Subcutaneous adipose tissue (tissue), 4 donors: ENCODE results near the gene GFRAL. TPM values are rescaled to one million over a fixed set of nuclear protein-coding genes. Genes with fewer than 3 reads are reported as not detected.

Experiments
- total RNA-seq, 4 donors: library from RNA; depleted of rRNA; stranded (reverse); fragments of >200 nt; gene quantifications; one replicate each; pipeline ENCODE4 v1.1.0, GENCODE V29; 2016
- TF ChIP-seq, protein P1 (sequence below): fragments of 450-650 bp; IDR thresholded peaks from one replicate; pipeline ENCODE4 v1.5.1; 2016; ENCODE audit warnings: low read depth, mild to moderate bottlenecking, control low read depth, antibody characterized with exemption, moderate library complexity

GFRAL gene, protein sequence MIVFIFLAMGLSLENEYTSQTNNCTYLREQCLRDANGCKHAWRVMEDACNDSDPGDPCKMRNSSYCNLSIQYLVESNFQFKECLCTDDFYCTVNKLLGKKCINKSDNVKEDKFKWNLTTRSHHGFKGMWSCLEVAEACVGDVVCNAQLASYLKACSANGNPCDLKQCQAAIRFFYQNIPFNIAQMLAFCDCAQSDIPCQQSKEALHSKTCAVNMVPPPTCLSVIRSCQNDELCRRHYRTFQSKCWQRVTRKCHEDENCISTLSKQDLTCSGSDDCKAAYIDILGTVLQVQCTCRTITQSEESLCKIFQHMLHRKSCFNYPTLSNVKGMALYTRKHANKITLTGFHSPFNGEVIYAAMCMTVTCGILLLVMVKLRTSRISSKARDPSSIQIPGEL
- total RNA-seq, result not detected

- TF ChIP-seq, protein P1, sequence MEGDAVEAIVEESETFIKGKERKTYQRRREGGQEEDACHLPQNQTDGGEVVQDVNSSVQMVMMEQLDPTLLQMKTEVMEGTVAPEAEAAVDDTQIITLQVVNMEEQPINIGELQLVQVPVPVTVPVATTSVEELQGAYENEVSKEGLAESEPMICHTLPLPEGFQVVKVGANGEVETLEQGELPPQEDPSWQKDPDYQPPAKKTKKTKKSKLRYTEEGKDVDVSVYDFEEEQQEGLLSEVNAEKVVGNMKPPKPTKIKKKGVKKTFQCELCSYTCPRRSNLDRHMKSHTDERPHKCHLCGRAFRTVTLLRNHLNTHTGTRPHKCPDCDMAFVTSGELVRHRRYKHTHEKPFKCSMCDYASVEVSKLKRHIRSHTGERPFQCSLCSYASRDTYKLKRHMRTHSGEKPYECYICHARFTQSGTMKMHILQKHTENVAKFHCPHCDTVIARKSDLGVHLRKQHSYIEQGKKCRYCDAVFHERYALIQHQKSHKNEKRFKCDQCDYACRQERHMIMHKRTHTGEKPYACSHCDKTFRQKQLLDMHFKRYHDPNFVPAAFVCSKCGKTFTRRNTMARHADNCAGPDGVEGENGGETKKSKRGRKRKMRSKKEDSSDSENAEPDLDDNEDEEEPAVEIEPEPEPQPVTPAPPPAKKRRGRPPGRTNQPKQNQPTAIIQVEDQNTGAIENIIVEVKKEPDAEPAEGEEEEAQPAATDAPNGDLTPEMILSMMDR, result no peak
Measured at GRCh38 chr6:55327169-55327568, at the start of gene GFRAL. Gene GFRAL (plus strand): TSS chr6:55327469. CDS start chr6:55327555, 86 bp downstream.

DNA sequence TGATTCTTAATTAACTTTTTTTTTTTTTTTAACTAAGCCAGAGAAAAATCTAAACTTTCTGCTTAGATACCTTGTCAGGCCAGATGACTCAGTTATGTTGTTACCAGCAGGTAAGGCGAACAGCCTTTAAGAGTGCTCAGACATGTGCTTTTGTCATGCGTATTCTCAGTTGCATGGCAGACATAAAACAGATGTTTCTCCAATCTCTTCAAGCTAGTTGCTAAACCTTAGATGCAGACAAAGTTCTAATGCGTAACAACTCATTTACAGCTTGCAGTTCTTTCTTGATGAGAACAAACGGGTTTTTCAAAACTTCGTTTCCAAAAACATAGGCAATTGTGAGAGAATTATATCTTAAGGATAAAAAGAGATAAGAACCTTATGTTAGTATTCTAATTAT, 49.6 kb upstream of the GFRAL start:
- TF ChIP-seq, protein P1, result no peak

DNA sequence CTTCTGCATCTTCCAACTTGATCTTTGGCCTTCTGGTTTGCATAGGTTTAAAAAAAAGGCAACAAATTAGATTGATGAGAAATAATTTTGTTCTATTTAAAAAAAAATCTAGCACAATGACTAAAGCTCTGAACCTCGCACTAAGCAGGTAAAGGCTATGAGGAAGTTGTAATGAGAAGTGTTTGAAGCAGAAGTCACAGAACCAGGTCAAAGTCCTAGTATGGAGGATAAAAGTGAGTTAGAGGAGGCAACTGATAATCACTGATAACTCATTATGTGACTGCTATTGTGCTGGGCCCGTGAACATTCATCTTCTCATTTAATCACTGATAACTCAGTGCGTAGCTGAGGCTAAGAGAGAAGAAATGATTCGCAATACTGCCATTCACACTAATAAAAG, 46.1 kb upstream of the GFRAL start:
- TF ChIP-seq, protein P1, result no peak

- TF ChIP-seq, protein P1, result no peak
Measured at GRCh38 chr6:55282115-55282514, 45.2 kb upstream of the GFRAL start.

DNA sequence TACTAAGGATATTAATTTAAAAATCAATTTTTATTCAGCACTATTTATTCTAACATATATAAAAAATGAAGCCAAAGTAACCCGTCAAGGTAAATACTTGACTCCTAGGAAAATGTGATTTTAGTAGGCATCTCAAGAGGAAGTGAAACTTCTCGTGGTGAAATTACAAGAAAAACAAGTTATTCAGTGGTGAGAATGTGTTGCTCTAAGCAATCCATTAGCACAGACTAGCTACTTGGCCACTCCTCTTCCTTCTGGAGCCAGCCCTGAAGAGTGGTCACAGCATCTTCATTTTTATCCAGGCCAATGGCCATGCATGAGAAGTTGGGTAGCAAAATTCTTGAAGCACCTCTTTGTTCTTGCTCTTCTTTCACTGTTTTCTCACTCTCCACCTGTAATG, 40.4 kb upstream of the GFRAL start:
- TF ChIP-seq, protein P1, result no peak

- TF ChIP-seq, protein P1, result no peak
Measured at GRCh38 chr6:55290736-55291135, 36.5 kb upstream of the GFRAL start.

- TF ChIP-seq, protein P1, result no peak
Measured at GRCh38 chr6:55293116-55293515, 34.2 kb upstream of the GFRAL start.
